Measurements from ENCODE around the gene TIMM8A. TPM values are rescaled to one million over a fixed set of nuclear protein-coding genes. Genes with fewer than 3 reads are reported as not detected.

TIMM8A gene
- total and polyA plus RNA-seq, 2 donors from 2014 or later = 12.9 to 13.1 TPM

GRCh38 chrX:101303790-101304189, 44.8 kb downstream of the TIMM8A start:
- Histone ChIP-seq H3K9me3 (ENCODE audit: control insufficient read depth in 2 of 3, insufficient read depth in 1 of 3, low read length in 3 of 3) (no peaks in the 10 kb centered on the region), H3K27me3 (ENCODE audit: control insufficient read depth, insufficient read depth, low read length) (no peaks in the 10 kb centered on the region), H3K9ac (ENCODE audit: low read length in 3 of 3) (no peak overlapping the region), H3K36me3 (ENCODE audit: control insufficient read depth in 2 of 3, insufficient read depth in 3 of 3, low read length in 3 of 3) (no peaks in the 10 kb centered on the region), H3K4me3 (ENCODE audit: low read length in 3 of 3) (no peak overlapping the region), H3K4me1 (ENCODE audit: control insufficient read depth in 2 of 3, insufficient read depth in 2 of 3, low read depth in 1 of 3, low read length in 3 of 3) (no peaks in the 10 kb centered on the region), H3K27ac (ENCODE audit: low read depth in 2 of 2, low read length in 2 of 2) (no peak overlapping the region)
- DNase-seq (no peak), FAIRE-seq (no peak)
- TF ChIP-seq, protein P1, sequence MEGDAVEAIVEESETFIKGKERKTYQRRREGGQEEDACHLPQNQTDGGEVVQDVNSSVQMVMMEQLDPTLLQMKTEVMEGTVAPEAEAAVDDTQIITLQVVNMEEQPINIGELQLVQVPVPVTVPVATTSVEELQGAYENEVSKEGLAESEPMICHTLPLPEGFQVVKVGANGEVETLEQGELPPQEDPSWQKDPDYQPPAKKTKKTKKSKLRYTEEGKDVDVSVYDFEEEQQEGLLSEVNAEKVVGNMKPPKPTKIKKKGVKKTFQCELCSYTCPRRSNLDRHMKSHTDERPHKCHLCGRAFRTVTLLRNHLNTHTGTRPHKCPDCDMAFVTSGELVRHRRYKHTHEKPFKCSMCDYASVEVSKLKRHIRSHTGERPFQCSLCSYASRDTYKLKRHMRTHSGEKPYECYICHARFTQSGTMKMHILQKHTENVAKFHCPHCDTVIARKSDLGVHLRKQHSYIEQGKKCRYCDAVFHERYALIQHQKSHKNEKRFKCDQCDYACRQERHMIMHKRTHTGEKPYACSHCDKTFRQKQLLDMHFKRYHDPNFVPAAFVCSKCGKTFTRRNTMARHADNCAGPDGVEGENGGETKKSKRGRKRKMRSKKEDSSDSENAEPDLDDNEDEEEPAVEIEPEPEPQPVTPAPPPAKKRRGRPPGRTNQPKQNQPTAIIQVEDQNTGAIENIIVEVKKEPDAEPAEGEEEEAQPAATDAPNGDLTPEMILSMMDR (IDR thresholded peaks at IDR 0.05; ENCODE audit: borderline replicate concordance, extremely low read depth, insufficient read depth) = no peak
- intact Hi-C loops (cut with DNase I) = no loop called here

Other genes with a start within 250 kb of the TIMM8A start
- gene DRP2, start 129.0 kb downstream of the TIMM8A start, total RNA-seq = 0.16 TPM
- not detected for gene DRP2, start 129.0 kb downstream of the TIMM8A start, polyA plus RNA-seq (ENCODE audit: insufficient read depth, low read depth, low replicate concordance)
- gene TAF7L, start 57.4 kb downstream of the TIMM8A start, total RNA-seq = not detected
- 0.30 TPM for gene TAF7L, start 57.4 kb downstream of the TIMM8A start, polyA plus RNA-seq (ENCODE audit: insufficient read depth, low read depth, low replicate concordance)
- 13.9 TPM for gene BTK, start 37.4 kb upstream of the TIMM8A start, total RNA-seq
- gene BTK, start 37.4 kb upstream of the TIMM8A start, polyA plus RNA-seq (ENCODE audit: insufficient read depth, low read depth, low replicate concordance) = 0.77 TPM
- 148 TPM for gene RPL36A, start 42.3 kb upstream of the TIMM8A start, total RNA-seq
- gene RPL36A, start 42.3 kb upstream of the TIMM8A start, polyA plus RNA-seq (ENCODE audit: insufficient read depth, low read depth, low replicate concordance) = 1,711 TPM
- gene GLA, start 59.2 kb upstream of the TIMM8A start, total RNA-seq = 23.9 TPM
- 34.7 TPM for gene GLA, start 59.2 kb upstream of the TIMM8A start, polyA plus RNA-seq (ENCODE audit: insufficient read depth, low read depth, low replicate concordance)
- gene HNRNPH2, start 59.5 kb upstream of the TIMM8A start, total RNA-seq = 79.5 TPM
- 68.1 TPM for gene HNRNPH2, start 59.5 kb upstream of the TIMM8A start, polyA plus RNA-seq (ENCODE audit: insufficient read depth, low read depth, low replicate concordance)
- gene ARMCX4, start 136.7 kb upstream of the TIMM8A start, total RNA-seq = 16.0 TPM
- 6.5 TPM for gene ARMCX4, start 136.7 kb upstream of the TIMM8A start, polyA plus RNA-seq (ENCODE audit: insufficient read depth, low read depth, low replicate concordance)
- 15.6 TPM for gene ARMCX1, start 201.8 kb upstream of the TIMM8A start, total RNA-seq
- gene ARMCX1, start 201.8 kb upstream of the TIMM8A start, polyA plus RNA-seq (ENCODE audit: insufficient read depth, low read depth, low replicate concordance) = 20.3 TPM

All from kidney (tissue), 14 donors.